IMR-90 (cell line): Measurements from ENCODE around the gene USPL1. TPM values are rescaled to one million over a fixed set of nuclear protein-coding genes. Genes with fewer than 3 reads are reported as not detected.

Experiments
- ATAC-seq: fragments of 200-7000 bp; cut with Tn5 transposase; 2 replicates; pipeline ENCODE4 v1.9.1; 2020; ENCODE audit warnings: low read depth, mild to moderate bottlenecking, moderate library complexity
- BruUV-seq: library from RNA; stranded (reverse); fragments of 400-500 nt; replicated peaks from 2 replicates; lab custom pipeline; 2021; lab: Mats Ljungman, UMichigan
- CTCF ChIA-PET: fragments of 300-600 bp; formaldehyde crosslinking; extraction: SDS; loops from one replicate; lab custom pipeline; 2021; ENCODE audit warnings: antibody characterized with exemption; lab: Yijun Ruan, JAX
- POLR2A ChIA-PET: fragments of 300-600 bp; sonication (Branson Sonifier 250); formaldehyde crosslinking; loops from one replicate; lab custom pipeline; 2022; ENCODE audit warnings: antibody characterized with exemption; ENCODE audit not compliant: unreplicated experiment; lab: Charles Lee
- DNase-seq: peaks from one replicate; pipeline ENCODE4 v3.0.0; 2013
- H2AFZ ChIP-seq: replicated peaks from 2 replicates; pipeline ENCODE3; 2013; ENCODE audit warnings: low read length, mild to moderate bottlenecking; ENCODE audit not compliant: poor library complexity
- H2AK5ac ChIP-seq: 2 replicates; pipeline ENCODE4 v1.6.1; 2013; ENCODE audit warnings: low read depth, low read length, inconsistent platforms
- H2AK9ac ChIP-seq: replicated peaks from 2 replicates; pipeline ENCODE3; 2013; ENCODE audit warnings: mild to moderate bottlenecking, low read depth, low read length, moderate library complexity; ENCODE audit not compliant: poor library complexity
- H2BK120ac ChIP-seq: 2 replicates; pipeline ENCODE4 v1.6.1; 2013; ENCODE audit warnings: low read depth, low read length, inconsistent platforms
- H2BK15ac ChIP-seq: 3 replicates; pipeline ENCODE4 v1.6.1; 2013; ENCODE audit warnings: low read depth, low read length, inconsistent platforms
- H2BK20ac ChIP-seq: 2 replicates; pipeline ENCODE4 v1.6.1; 2013; ENCODE audit warnings: low read depth, mild to moderate bottlenecking, inconsistent platforms, low read length, moderate library complexity
- H2BK5ac ChIP-seq: 2 replicates; pipeline ENCODE4 v1.6.1; 2013; ENCODE audit warnings: mild to moderate bottlenecking, low read depth, low read length, inconsistent platforms; ENCODE audit not compliant: poor library complexity, severe bottlenecking
- H3K14ac ChIP-seq: replicated peaks from 2 replicates; pipeline ENCODE4 v1.6.1; 2013; ENCODE audit warnings: low read depth, low read length, inconsistent platforms
- H3K18ac ChIP-seq: 2 replicates; pipeline ENCODE4 v1.6.1; 2013; ENCODE audit warnings: low read depth, low read length, control low read depth
- H3K23ac ChIP-seq: 2 replicates; pipeline ENCODE4 v1.6.1; 2013; ENCODE audit warnings: low read depth, low read length, inconsistent platforms
- H3K27ac ChIP-seq: 2 replicates; pipeline ENCODE4 v1.5.1; 2013; ENCODE audit warnings: mild to moderate bottlenecking, control low read depth, low read length; ENCODE audit not compliant: insufficient read depth
- H3K27me3 ChIP-seq: 2 replicates; pipeline ENCODE4 v1.6.1; 2013; ENCODE audit warnings: low read length; ENCODE audit not compliant: control insufficient read depth, insufficient read depth
- H3K36me3 ChIP-seq: 2 replicates; pipeline ENCODE4 v1.6.1; 2013; ENCODE audit warnings: low read length, mixed read lengths; ENCODE audit not compliant: control insufficient read depth, insufficient read depth
- H3K4ac ChIP-seq: 2 replicates; pipeline ENCODE4 v1.6.1; 2013; ENCODE audit warnings: low read depth, low read length, inconsistent platforms
- H3K4me1 ChIP-seq: 2 replicates; pipeline ENCODE4 v1.6.1; 2013; ENCODE audit warnings: low read length, mixed read lengths; ENCODE audit not compliant: control insufficient read depth, insufficient read depth
- H3K4me2 ChIP-seq: 2 replicates; pipeline ENCODE4 v1.6.1; 2013; ENCODE audit warnings: low read depth, mild to moderate bottlenecking, control low read depth, low read length, moderate library complexity
- H3K4me3 ChIP-seq: 2 replicates; pipeline ENCODE4 v1.5.1; 2013; ENCODE audit warnings: low read depth, mild to moderate bottlenecking, control low read depth, low read length, moderate library complexity; ENCODE audit not compliant: insufficient read depth
- H3K56ac ChIP-seq: 2 replicates; pipeline ENCODE4 v1.6.1; 2013; ENCODE audit warnings: low read length, inconsistent platforms; ENCODE audit not compliant: insufficient read depth; ENCODE audit errors: extremely low read depth
- H3K79me1 ChIP-seq, 2 experiments: 2 replicates each; pipeline ENCODE4 v1.6.1; 2013; ENCODE audit warnings: low read length in 2 of 2, inconsistent platforms in 1 of 2, low read depth in 1 of 2
- H3K9ac ChIP-seq: 2 replicates; pipeline ENCODE4 v1.6.1; 2013; ENCODE audit warnings: low read depth, low read length, control low read depth
- H3K9me1 ChIP-seq: 2 replicates; pipeline ENCODE4 v1.6.1; 2013; ENCODE audit warnings: low read length, inconsistent platforms; ENCODE audit not compliant: insufficient read depth
- H3K9me3 ChIP-seq: 2 replicates; pipeline ENCODE4 v1.6.1; 2013; ENCODE audit warnings: low read length; ENCODE audit not compliant: control insufficient read depth, insufficient read depth
- H4K20me1 ChIP-seq: 2 replicates; pipeline ENCODE4 v1.6.1; 2013; ENCODE audit warnings: low read length, inconsistent platforms; ENCODE audit not compliant: insufficient read depth
- H4K5ac ChIP-seq: 2 replicates; pipeline ENCODE4 v1.6.1; 2013; ENCODE audit warnings: mild to moderate bottlenecking, low read depth, low read length, control low read depth
- H4K8ac ChIP-seq, 2 experiments: 2 replicates each; pipeline ENCODE4 v1.6.1; 2013; ENCODE audit warnings: low read depth in 2 of 2, low read length in 2 of 2, control low read depth in 1 of 2, inconsistent platforms in 1 of 2
- H4K91ac ChIP-seq: 2 replicates; pipeline ENCODE4 v1.6.1; 2013; ENCODE audit warnings: low read depth, low read length, inconsistent platforms; ENCODE audit not compliant: insufficient read depth
- CEBPB ChIP-seq: IDR thresholded peaks from 2 replicates; pipeline ENCODE4 v1.6.1; 2012; ENCODE audit warnings: low read depth, low read length, improper control_type of control experiment
- CHD1 ChIP-seq: IDR thresholded peaks from 2 replicates; pipeline ENCODE4 v1.6.1; 2012; ENCODE audit warnings: low read depth, low read length, improper control_type of control experiment
- POLR2A ChIP-seq: IDR thresholded peaks from 2 replicates; pipeline ENCODE4 v1.6.1; 2012; ENCODE audit warnings: mild to moderate bottlenecking, low read depth, low read length
- RCOR1 ChIP-seq: IDR thresholded peaks from 2 replicates; pipeline ENCODE4 v1.6.1; 2012; ENCODE audit warnings: mild to moderate bottlenecking, low read length, improper control_type of control experiment; ENCODE audit not compliant: insufficient replicate concordance
- RFX5 ChIP-seq: IDR thresholded peaks from 2 replicates; pipeline ENCODE4 v1.8.0; 2012; ENCODE audit warnings: low read depth, mild to moderate bottlenecking, low read length, moderate library complexity
- WGBS, 2 experiments: methylation state at CpG; one replicate each; pipeline versions ENCODE4 v1.1.5 to v1.1.7; 2013; ENCODE audit warnings: missing lambda C conversion rate in 2 of 2; ENCODE audit not compliant: insufficient read length in 1 of 2; ENCODE audit errors: extremely low coverage in 2 of 2; 5-methylcytosine and 5-hydroxymethylcytosine counted together
- dilution Hi-C: fragments of 300-500 bp; cut with HindIII; formaldehyde crosslinking; loops from one replicate; pipeline ENCODE4 v1.14.3; 2018; ENCODE audit warnings: low sequenced_read_pairs; ENCODE audit not compliant: unreplicated experiment
- in situ Hi-C: fragments of 300-500 bp; cut with MboI; formaldehyde crosslinking; loops from 3 replicates; pipeline ENCODE4 v1.14.3; 2019; ENCODE audit warnings: low sequenced_read_pairs, inconsistent platforms, mixed read lengths
- intact Hi-C: fragments of 100-400 bp; cut with micrococcal nuclease; formaldehyde crosslinking; loops from 2 replicates; pipeline ENCODE4 v1.10.0; 2022
- polyA plus RNA-seq, 3 experiments: library from polyadenylated mRNA; depleted of rRNA; stranded (reverse); fragments of >200 nt; gene quantifications; 2 replicates each; pipeline ENCODE4 v1.2.3, GENCODE V29; 2012; ENCODE audit warnings: low replicate concordance in 1 of 3
- total RNA-seq: library from RNA; depleted of rRNA; stranded (reverse); fragments of >200 nt; gene quantifications from 2 replicates; pipeline ENCODE4 v1.2.3, GENCODE V29; 2012
- TF ChIP-seq, protein P1 (sequence below): conservative IDR thresholded peaks from 2 replicates; pipeline ENCODE4 v1.5.1; 2012; ENCODE audit warnings: mild to moderate bottlenecking, low read depth, low read length, improper control_type of control experiment
- TF ChIP-seq, protein P2 (sequence below): fragments of 150-350 bp; IDR thresholded peaks from 2 replicates; pipeline ENCODE4 v1.6.1; 2016; ENCODE audit warnings: low read depth, mild to moderate bottlenecking, low read length, moderate library complexity, borderline replicate concordance

The USPL1 gene
- total and polyA plus RNA-seq, 2 of the 4 experiments (the other 2 are of a cell fraction) = 12.1 to 15.4 TPM

GRCh38 chr13:30702006-30702405, 84.3 kb downstream of the USPL1 start:
- H3K9me1 ChIP-seq = peaks cover 3% of the 10 kb centered on the region; the same call in 1 of the 2 replicates
- no peak overlapping the region for H4K5ac ChIP-seq
- H3K23ac ChIP-seq = no peak overlapping the region
- no peak overlapping the region for H4K8ac ChIP-seq
- H2BK5ac ChIP-seq = no peak overlapping the region
- intact Hi-C loops = no loop called here
- H2AK5ac ChIP-seq = no peak overlapping the region
- no peak overlapping the region for H3K14ac ChIP-seq
- no peak overlapping the region for H3K27ac ChIP-seq
- no peaks in the 10 kb centered on the region for H4K20me1 ChIP-seq
- dilution Hi-C loops = no loop called here
- ChIA-PET CTCF (interaction anchor here (0.8 kb wide), 1 partner anchor 163 kb away, joined by 7 read pairs; no protein-coding TSS in a partner anchor), POLR2A (no interaction called here)
- ATAC-seq = no peak
- no peak overlapping the region for H2AFZ ChIP-seq
- in situ Hi-C loops = no loop called here
- H3K79me1 ChIP-seq = no peaks in the 10 kb centered on the region
- H3K56ac ChIP-seq = no peak overlapping the region
- no peak overlapping the region for H4K91ac ChIP-seq
- TF ChIP-seq CEBPB (no peak), POLR2A (no peak), CHD1 (no peak), RFX5 (no peak), RCOR1 (no peak)
- TF ChIP-seq, protein P1, sequence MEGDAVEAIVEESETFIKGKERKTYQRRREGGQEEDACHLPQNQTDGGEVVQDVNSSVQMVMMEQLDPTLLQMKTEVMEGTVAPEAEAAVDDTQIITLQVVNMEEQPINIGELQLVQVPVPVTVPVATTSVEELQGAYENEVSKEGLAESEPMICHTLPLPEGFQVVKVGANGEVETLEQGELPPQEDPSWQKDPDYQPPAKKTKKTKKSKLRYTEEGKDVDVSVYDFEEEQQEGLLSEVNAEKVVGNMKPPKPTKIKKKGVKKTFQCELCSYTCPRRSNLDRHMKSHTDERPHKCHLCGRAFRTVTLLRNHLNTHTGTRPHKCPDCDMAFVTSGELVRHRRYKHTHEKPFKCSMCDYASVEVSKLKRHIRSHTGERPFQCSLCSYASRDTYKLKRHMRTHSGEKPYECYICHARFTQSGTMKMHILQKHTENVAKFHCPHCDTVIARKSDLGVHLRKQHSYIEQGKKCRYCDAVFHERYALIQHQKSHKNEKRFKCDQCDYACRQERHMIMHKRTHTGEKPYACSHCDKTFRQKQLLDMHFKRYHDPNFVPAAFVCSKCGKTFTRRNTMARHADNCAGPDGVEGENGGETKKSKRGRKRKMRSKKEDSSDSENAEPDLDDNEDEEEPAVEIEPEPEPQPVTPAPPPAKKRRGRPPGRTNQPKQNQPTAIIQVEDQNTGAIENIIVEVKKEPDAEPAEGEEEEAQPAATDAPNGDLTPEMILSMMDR = no peak
- TF ChIP-seq, protein P2, sequence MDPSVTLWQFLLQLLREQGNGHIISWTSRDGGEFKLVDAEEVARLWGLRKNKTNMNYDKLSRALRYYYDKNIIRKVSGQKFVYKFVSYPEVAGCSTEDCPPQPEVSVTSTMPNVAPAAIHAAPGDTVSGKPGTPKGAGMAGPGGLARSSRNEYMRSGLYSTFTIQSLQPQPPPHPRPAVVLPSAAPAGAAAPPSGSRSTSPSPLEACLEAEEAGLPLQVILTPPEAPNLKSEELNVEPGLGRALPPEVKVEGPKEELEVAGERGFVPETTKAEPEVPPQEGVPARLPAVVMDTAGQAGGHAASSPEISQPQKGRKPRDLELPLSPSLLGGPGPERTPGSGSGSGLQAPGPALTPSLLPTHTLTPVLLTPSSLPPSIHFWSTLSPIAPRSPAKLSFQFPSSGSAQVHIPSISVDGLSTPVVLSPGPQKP = no peak
- no peak overlapping the region for H3K4ac ChIP-seq
- H2AK9ac ChIP-seq = no peak overlapping the region
- H3K4me3 ChIP-seq = no peak overlapping the region
- H3K9ac ChIP-seq = no peak overlapping the region
- H3K4me1 ChIP-seq = peaks cover 19% of the 10 kb centered on the region
- no peak overlapping the region for H2BK20ac ChIP-seq
- 69% methylated on average over 2 of the region's 4 CpGs; no CpG with 5 or more reads in 1 of the 2 experiments for WGBS, 2 experiments
- BruUV-seq = no TSS peak
- no peak overlapping the region for H2BK120ac ChIP-seq
- no peaks in the 10 kb centered on the region for H3K27me3 ChIP-seq
- no peak for DNase-seq
- H3K36me3 ChIP-seq = no peaks in the 10 kb centered on the region
- H2BK15ac ChIP-seq = no peak overlapping the region
- H3K18ac ChIP-seq = no peak overlapping the region
- no peak overlapping the region for H3K4me2 ChIP-seq
- no peaks in the 10 kb centered on the region for H3K9me3 ChIP-seq
